Liver (tissue), 9 donors: ENCODE data around the gene ANKRD10. TPM values are rescaled to one million over a fixed set of nuclear protein-coding genes. Genes with fewer than 3 reads are reported as not detected.

Source experiments
- DNase-seq: peaks from one replicate; pipeline ENCODE4 v3.0.0-alpha.2; 2017; ENCODE audit warnings: low spot score
- H3K27ac ChIP-seq, 2 donors: one replicate each; pipeline ENCODE4 v1.7.0; 2013; ENCODE audit warnings: inconsistent platforms in 2 of 2, low read length in 2 of 2, control low read depth in 1 of 2, low read depth in 1 of 2, mild to moderate bottlenecking in 1 of 2
- H3K27me3 ChIP-seq, 4 donors: one replicate each; pipeline versions ENCODE4 v1.6.1 to v1.7.0; 2013; ENCODE audit warnings: low read length in 3 of 4, inconsistent platforms in 1 of 4, mild to moderate bottlenecking in 1 of 4, moderate library complexity in 1 of 4; ENCODE audit not compliant: control insufficient read depth in 4 of 4, insufficient read depth in 4 of 4
- H3K36me3 ChIP-seq, 4 donors: one replicate each; pipeline versions ENCODE4 v1.6.1 to v1.7.0; 2013; ENCODE audit warnings: low read length in 3 of 4, mild to moderate bottlenecking in 3 of 4, low read depth in 1 of 4, moderate library complexity in 1 of 4; ENCODE audit not compliant: control insufficient read depth in 4 of 4, insufficient read depth in 3 of 4
- H3K4me1 ChIP-seq, 4 donors: one replicate each; pipeline versions ENCODE4 v1.6.1 to v1.7.0; 2013; ENCODE audit warnings: low read length in 3 of 4, mild to moderate bottlenecking in 3 of 4, moderate library complexity in 1 of 4; ENCODE audit not compliant: control insufficient read depth in 4 of 4, insufficient read depth in 4 of 4
- H3K4me3 ChIP-seq, 3 donors: one replicate each; pipeline versions ENCODE4 v1.6.1 to v1.7.0; 2013; ENCODE audit warnings: low read length in 3 of 3, control low read depth in 1 of 3, low read depth in 1 of 3, mild to moderate bottlenecking in 1 of 3
- H3K9ac ChIP-seq, 2 donors: one replicate each; pipeline ENCODE4 v1.7.0; 2013; ENCODE audit warnings: low read length in 2 of 2, mild to moderate bottlenecking in 2 of 2, moderate library complexity in 2 of 2, control low read depth in 1 of 2, low read depth in 1 of 2
- H3K9me3 ChIP-seq, 4 donors: one replicate each; pipeline versions ENCODE4 v1.6.1 to v1.7.0; 2013; ENCODE audit warnings: low read length in 3 of 4; ENCODE audit not compliant: control insufficient read depth in 4 of 4
- CTCF ChIP-seq: fragments of 150-350 bp; IDR thresholded peaks from 2 replicates; pipeline ENCODE4 v1.5.1; 2017; ENCODE audit warnings: improper control_type of control experiment, low read depth, low read length; ENCODE audit not compliant: missing input control
- EGR1 ChIP-seq, 2 donors: IDR thresholded peaks; 2 replicates each; pipeline ENCODE4 v1.6.1; 2016 to 2018; ENCODE audit warnings: antibody characterized with exemption in 2 of 2, low read depth in 2 of 2
- FOXA2 ChIP-seq: IDR thresholded peaks from 2 replicates; pipeline ENCODE4 v1.6.1; 2016; ENCODE audit warnings: antibody characterized with exemption
- GABPA ChIP-seq, 2 donors: IDR thresholded peaks in 1 of 2; conservative IDR thresholded peaks in 1 of 2; 2 replicates each; pipeline ENCODE4 v1.6.1; 2016; ENCODE audit warnings: antibody characterized with exemption in 2 of 2, mild to moderate bottlenecking in 1 of 2, moderate library complexity in 1 of 2
- HNF4A ChIP-seq, 2 donors: conservative IDR thresholded peaks; 2 replicates each; pipeline ENCODE4 v1.6.1; 2016; ENCODE audit warnings: antibody characterized with exemption in 2 of 2, mild to moderate bottlenecking in 2 of 2
- HNF4G ChIP-seq: IDR thresholded peaks from 2 replicates; pipeline ENCODE4 v1.6.1; 2016; ENCODE audit warnings: antibody characterized with exemption
- JUND ChIP-seq, 2 donors: IDR thresholded peaks; 2 replicates each; pipeline ENCODE4 v1.6.1; 2016; ENCODE audit warnings: antibody characterized with exemption in 2 of 2
- MAX ChIP-seq: IDR thresholded peaks from 2 replicates; pipeline ENCODE4 v1.6.1; 2016; ENCODE audit warnings: antibody characterized with exemption
- NR2F2 ChIP-seq: IDR thresholded peaks from 2 replicates; pipeline ENCODE4 v1.6.1; 2016; ENCODE audit warnings: antibody characterized with exemption
- RAD21 ChIP-seq, 2 donors: IDR thresholded peaks; 2 replicates each; pipeline ENCODE4 v1.6.1; 2016; ENCODE audit warnings: antibody characterized with exemption in 2 of 2, mild to moderate bottlenecking in 2 of 2
- REST ChIP-seq: IDR thresholded peaks from 2 replicates; pipeline ENCODE4 v1.6.1; 2016; ENCODE audit warnings: antibody characterized with exemption, mild to moderate bottlenecking
- RXRA ChIP-seq, 2 donors: IDR thresholded peaks; 2 replicates each; pipeline ENCODE4 v1.6.1; 2017 to 2018; ENCODE audit warnings: antibody characterized with exemption in 2 of 2, mild to moderate bottlenecking in 1 of 2
- SP1 ChIP-seq: IDR thresholded peaks from 2 replicates; pipeline ENCODE4 v1.6.1; 2018; ENCODE audit warnings: antibody characterized with exemption, mild to moderate bottlenecking
- TAF1 ChIP-seq: conservative IDR thresholded peaks from 2 replicates; pipeline ENCODE4 v1.6.1; 2016; ENCODE audit warnings: antibody characterized with exemption, mild to moderate bottlenecking
- YY1 ChIP-seq: IDR thresholded peaks from 2 replicates; pipeline ENCODE4 v1.6.1; 2016; ENCODE audit warnings: antibody characterized with exemption, mild to moderate bottlenecking
- ZBTB33 ChIP-seq: IDR thresholded peaks from 2 replicates; pipeline ENCODE4 v1.6.1; 2016; ENCODE audit warnings: antibody characterized with exemption
- WGBS: extraction: QIAGEN DNeasy Blood & Tissue Kit; methylation state at CpG from one replicate; pipeline ENCODE4 v1.1.7; 2013; 5-methylcytosine and 5-hydroxymethylcytosine counted together
- polyA plus RNA-seq, 2 donors: library from polyadenylated mRNA; stranded (reverse) in 1 of 2; unstranded in 1 of 2; fragments of 200-250 nt in 1 of 2; fragments of >200 nt in 1 of 2; fragmentation: Nextera tagmentation in 1 of 2; extraction: Ambion mirVana in 1 of 2; gene quantifications; one replicate each; pipeline versions ENCODE4 v1.2.1 to v1.2.3, GENCODE V29; 2013 to 2015
- total RNA-seq, 2 donors: library from RNA; depleted of rRNA; stranded (reverse); fragments of >200 nt; gene quantifications; one replicate each; pipeline ENCODE4 v1.2.3, GENCODE V29; 2014
- TF ChIP-seq, protein P1 (sequence below): IDR thresholded peaks from 2 replicates; pipeline ENCODE4 v1.6.1; 2016; ENCODE audit warnings: antibody characterized with exemption
- donor health status: healthy.
- donor health status: healthy.
- donor health status: healthy.
- donor health status: healthy.
- donor health status: healthy.

The ANKRD10 gene
- total and polyA plus RNA-seq, 4 donors, result 18.8 to 74.1 (median 52.9) TPM

GRCh38 chr13:110893571-110893970 is 21.3 kb downstream of the ANKRD10 start:
- no peak overlapping the region for H3K27ac ChIP-seq
- H3K36me3 ChIP-seq, result peaks cover 2 to 14% (median 4%) of the 10 kb centered on the region in 4 donors
- no peaks in the 10 kb centered on the region for H3K27me3 ChIP-seq
- WGBS, result 82% methylated on average over 2 of the region's 2 CpGs
- no peaks in the 10 kb centered on the region for H3K4me1 ChIP-seq
- no peaks in the 10 kb centered on the region for H3K9me3 ChIP-seq
- H3K4me3 ChIP-seq, result no peak overlapping the region
- no peak for DNase-seq
- TF ChIP-seq MAX (no peak), RAD21 (IDR thresholded peaks at IDR 0.05) (no peak), NR2F2 (no peak), SP1 (no peak), REST (no peak), GABPA (IDR thresholded peaks at IDR 0.05 in 1 of 2, conservative IDR thresholded peaks at IDR 0.05 in 1 of 2) (no peak), HNF4G (no peak), CTCF (no peak), FOXA2 (no peak), TAF1 (no peak), ZBTB33 (no peak), RXRA (IDR thresholded peaks at IDR 0.05) (no peak), YY1 (no peak), JUND (IDR thresholded peaks at IDR 0.05) (no peak), HNF4A (conservative IDR thresholded peaks at IDR 0.05) (no peak), EGR1 (IDR thresholded peaks at IDR 0.05; ENCODE audit: low read depth in 2 of 2) (no peak)
- TF ChIP-seq, protein P1, sequence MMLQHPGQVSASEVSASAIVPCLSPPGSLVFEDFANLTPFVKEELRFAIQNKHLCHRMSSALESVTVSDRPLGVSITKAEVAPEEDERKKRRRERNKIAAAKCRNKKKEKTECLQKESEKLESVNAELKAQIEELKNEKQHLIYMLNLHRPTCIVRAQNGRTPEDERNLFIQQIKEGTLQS, result no peak
- no peak overlapping the region for H3K9ac ChIP-seq
